Mesenchymal stem cell (in vitro differentiated cells and primary cell): ENCODE data around the gene ARHGAP4.

ENCODE experiments used
- DNase-seq: peaks from one replicate; pipeline ENCODE4 v3.0.0-alpha.2; 2013
- H2AFZ ChIP-seq: one replicate; pipeline ENCODE4 v1.6.1; 2013; ENCODE audit warnings: low read depth, mild to moderate bottlenecking, control low read depth, inconsistent platforms, low read length, moderate library complexity
- H2AK5ac ChIP-seq: 2 replicates; pipeline ENCODE4 v1.6.1; 2013; ENCODE audit warnings: low read length, moderate library complexity, mild to moderate bottlenecking, inconsistent platforms; ENCODE audit not compliant: severe bottlenecking
- H2BK120ac ChIP-seq: one replicate; pipeline ENCODE4 v1.6.1; 2013; ENCODE audit warnings: low read depth, mild to moderate bottlenecking, inconsistent platforms, low read length, moderate library complexity
- H2BK12ac ChIP-seq, 2 experiments: one replicate each; pipeline ENCODE4 v1.6.1; 2013; ENCODE audit warnings: inconsistent platforms in 2 of 2, low read length in 2 of 2, mild to moderate bottlenecking in 2 of 2, moderate library complexity in 2 of 2, control low read depth in 1 of 2
- H2BK15ac ChIP-seq: one replicate; pipeline ENCODE4 v1.6.1; 2013; ENCODE audit warnings: mild to moderate bottlenecking, low read depth, inconsistent platforms; ENCODE audit not compliant: poor library complexity, severe bottlenecking
- H2BK5ac ChIP-seq: 2 replicates; pipeline ENCODE4 v1.6.1; 2013; ENCODE audit warnings: low read depth, mild to moderate bottlenecking, low read length, control low read depth, inconsistent platforms; ENCODE audit not compliant: poor library complexity, severe bottlenecking
- H3K14ac ChIP-seq, 2 experiments: one replicate each; pipeline ENCODE4 v1.6.1; 2013; ENCODE audit warnings: inconsistent platforms in 2 of 2, low read length in 2 of 2, control low read depth in 1 of 2, mild to moderate bottlenecking in 1 of 2, moderate library complexity in 1 of 2
- H3K18ac ChIP-seq, 2 experiments: one replicate each; pipeline ENCODE4 v1.6.1; 2013; ENCODE audit warnings: inconsistent platforms in 2 of 2, low read length in 2 of 2, control low read depth in 1 of 2, low read depth in 1 of 2, mild to moderate bottlenecking in 1 of 2
- H3K23ac ChIP-seq, 2 experiments: one replicate each; pipeline ENCODE4 v1.6.1; 2013; ENCODE audit warnings: inconsistent platforms in 2 of 2, low read length in 2 of 2, mild to moderate bottlenecking in 2 of 2, moderate library complexity in 2 of 2, control low read depth in 1 of 2
- H3K27ac ChIP-seq: 2 replicates; pipeline ENCODE4 v1.5.1; 2013; ENCODE audit warnings: mild to moderate bottlenecking, moderate library complexity, low read length, control low read depth, inconsistent platforms; ENCODE audit not compliant: poor library complexity, severe bottlenecking
- H3K27me3 ChIP-seq, 2 experiments: 2 replicates each; pipeline versions ENCODE4 v1.6.1 to v1.7.0; 2013; ENCODE audit warnings: low read length in 2 of 2, mild to moderate bottlenecking in 2 of 2, moderate library complexity in 2 of 2, control low read depth in 1 of 2, inconsistent platforms in 1 of 2; ENCODE audit not compliant: control insufficient read depth in 1 of 2, insufficient read depth in 1 of 2
- H3K36me3 ChIP-seq, 2 experiments: 2 replicates each; pipeline versions ENCODE4 v1.6.1 to v1.7.0; 2013; ENCODE audit warnings: low read length in 2 of 2, control low read depth in 1 of 2, inconsistent platforms in 1 of 2, low read depth in 1 of 2, mild to moderate bottlenecking in 1 of 2; ENCODE audit not compliant: insufficient read depth in 2 of 2, control insufficient read depth in 1 of 2
- H3K4ac ChIP-seq, 2 experiments: one replicate each; pipeline ENCODE4 v1.6.1; 2013; ENCODE audit warnings: inconsistent platforms in 2 of 2, low read length in 2 of 2, mild to moderate bottlenecking in 2 of 2, moderate library complexity in 2 of 2, control low read depth in 1 of 2, low read depth in 1 of 2
- H3K4me1 ChIP-seq: 2 replicates; pipeline ENCODE4 v1.6.1; 2013; ENCODE audit warnings: low read depth, low read length, control low read depth; ENCODE audit not compliant: control insufficient read depth, insufficient read depth
- H3K4me2 ChIP-seq: 2 replicates; pipeline ENCODE4 v1.6.1; 2013; ENCODE audit warnings: low read length, mild to moderate bottlenecking, inconsistent platforms; ENCODE audit not compliant: poor library complexity, severe bottlenecking
- H3K4me3 ChIP-seq, 2 experiments: 2 replicates each; pipeline versions ENCODE4 v1.5.1 to v1.7.0; 2013; ENCODE audit warnings: low read length in 2 of 2, mild to moderate bottlenecking in 2 of 2, control low read depth in 1 of 2, low read depth in 1 of 2; ENCODE audit not compliant: insufficient read depth in 1 of 2
- H3K79me1 ChIP-seq: replicated peaks from 2 replicates; pipeline ENCODE4 v1.6.1; 2013; ENCODE audit warnings: mild to moderate bottlenecking, control low read depth, low read length, inconsistent platforms; ENCODE audit not compliant: poor library complexity, severe bottlenecking
- H3K9ac ChIP-seq: 2 replicates; pipeline ENCODE4 v1.7.0; 2013; ENCODE audit warnings: mild to moderate bottlenecking, low read length, moderate library complexity
- H3K9me3 ChIP-seq: 2 replicates; pipeline ENCODE4 v1.7.0; 2013; ENCODE audit warnings: mild to moderate bottlenecking, low read length; ENCODE audit not compliant: control insufficient read depth
- H4K8ac ChIP-seq: one replicate; pipeline ENCODE4 v1.6.1; 2013; ENCODE audit warnings: inconsistent platforms, mild to moderate bottlenecking, low read length, moderate library complexity
- H4K91ac ChIP-seq: one replicate; pipeline ENCODE4 v1.6.1; 2013; ENCODE audit warnings: mild to moderate bottlenecking, low read length, inconsistent platforms
- WGBS: methylation state at CpG from one replicate; pipeline ENCODE4 v1.1.7; 2013; ENCODE audit warnings: mixed read lengths; 5-methylcytosine and 5-hydroxymethylcytosine counted together

The ARHGAP4 gene

GRCh38 chrX:153961292-153961691 lies 35.2 kb upstream of the ARHGAP4 start:
- peaks cover 70 to 86% of the 10 kb centered on the region in 2 experiments for H3K36me3 ChIP-seq
- H2BK15ac ChIP-seq, result no peak overlapping the region
- no peak overlapping the region for H3K18ac ChIP-seq
- no peak overlapping the region for H3K23ac ChIP-seq
- H3K79me1 ChIP-seq, result peaks cover 15% of the 10 kb centered on the region
- H2AK5ac ChIP-seq, result no peak overlapping the region
- H4K8ac ChIP-seq, result no peak overlapping the region
- no peak overlapping the region for H3K9ac ChIP-seq
- WGBS, result over 99% methylated on average over 10 of the region's 11 CpGs
- peaks cover 0 to 4% of the 10 kb centered on the region in 2 experiments for H3K27me3 ChIP-seq
- peaks cover 9% of the 10 kb centered on the region for H3K4me1 ChIP-seq
- H3K4ac ChIP-seq, result no peak overlapping the region
- H3K9me3 ChIP-seq, result no peaks in the 10 kb centered on the region
- no peak overlapping the region for H3K14ac ChIP-seq
- no peak for DNase-seq
- H4K91ac ChIP-seq, result no peak overlapping the region
- H3K4me3 ChIP-seq, result no peak overlapping the region
- no peak overlapping the region for H3K4me2 ChIP-seq
- no peak overlapping the region for H2BK5ac ChIP-seq
- H2AFZ ChIP-seq, result no peak overlapping the region
- no peak overlapping the region for H2BK120ac ChIP-seq
- H2BK12ac ChIP-seq, result no peak overlapping the region
- H3K27ac ChIP-seq, result no peak overlapping the region

GRCh38 chrX:153960786-153961185 lies 34.7 kb upstream of the ARHGAP4 start:
- H2BK5ac ChIP-seq, result no peak overlapping the region
- H3K18ac ChIP-seq, result no peak overlapping the region
- peaks cover 4% of the 10 kb centered on the region for H3K4me1 ChIP-seq
- H2AK5ac ChIP-seq, result no peak overlapping the region
- no peak overlapping the region for H4K8ac ChIP-seq
- no peak overlapping the region for H2BK12ac ChIP-seq
- no peak overlapping the region for H3K4ac ChIP-seq
- H3K14ac ChIP-seq, result no peak overlapping the region
- H2BK120ac ChIP-seq, result no peak overlapping the region
- H3K4me2 ChIP-seq, result no peak overlapping the region
- H3K27ac ChIP-seq, result no peak overlapping the region
- H3K4me3 ChIP-seq, result no peak overlapping the region
- WGBS, result 98% methylated on average over 22 of the region's 22 CpGs
- H4K91ac ChIP-seq, result no peak overlapping the region
- H3K23ac ChIP-seq, result no peak overlapping the region
- H3K79me1 ChIP-seq, result peaks cover 15% of the 10 kb centered on the region
- H3K36me3 ChIP-seq, result peaks cover 75 to 91% of the 10 kb centered on the region in 2 experiments
- no peak overlapping the region for H3K9ac ChIP-seq
- no peak overlapping the region for H2AFZ ChIP-seq
- DNase-seq, result no peak
- H3K9me3 ChIP-seq, result no peaks in the 10 kb centered on the region
- no peak overlapping the region for H2BK15ac ChIP-seq
- H3K27me3 ChIP-seq, result peaks cover 0 to 4% of the 10 kb centered on the region in 2 experiments

DNA sequence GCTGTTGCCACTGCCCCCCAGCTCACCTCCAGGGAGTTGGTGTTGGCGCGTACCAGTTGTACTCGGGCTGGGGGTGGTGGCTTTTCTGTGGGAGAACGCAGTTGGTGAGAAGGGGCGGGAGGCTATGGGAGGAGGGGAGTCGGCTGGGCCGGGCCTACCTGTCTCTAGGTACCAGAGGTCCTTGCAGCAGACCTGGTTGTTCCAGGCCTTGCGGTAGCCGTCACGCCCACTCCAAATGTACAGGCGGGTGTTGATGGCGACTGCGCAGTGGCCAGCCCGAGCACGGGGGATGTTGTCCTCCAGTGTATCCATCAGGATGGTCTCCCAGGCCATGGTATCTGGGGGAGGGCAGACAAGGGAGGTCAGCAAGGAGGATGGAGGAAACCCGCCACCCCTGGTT lies 34.0 kb upstream of the ARHGAP4 start:
- Histone ChIP-seq H3K18ac (no peak overlapping the region), H2BK12ac (no peak overlapping the region), H3K14ac (no peak overlapping the region), H4K91ac (no peak overlapping the region), H2BK5ac (no peak overlapping the region), H3K9me3 (no peaks in the 10 kb centered on the region), H3K4me3 (no peak overlapping the region), H2AK5ac (no peak overlapping the region), H3K23ac (no peak overlapping the region), H3K36me3 (peaks cover 82 to 94% of the 10 kb centered on the region in 2 experiments), H3K4me2 (no peak overlapping the region), H2BK15ac (no peak overlapping the region), H2AFZ (no peak overlapping the region), H3K4me1 (no peaks in the 10 kb centered on the region), H2BK120ac (no peak overlapping the region), H3K27me3 (peaks cover 0 to 4% of the 10 kb centered on the region in 2 experiments), H3K4ac (no peak overlapping the region), H3K79me1 (peaks cover 15% of the 10 kb centered on the region), H3K9ac (no peak overlapping the region), H4K8ac (no peak overlapping the region), H3K27ac (no peak overlapping the region)
- 100% methylated on average over 7 of the region's 16 CpGs for WGBS
- DNase-seq, result no peak

DNA sequence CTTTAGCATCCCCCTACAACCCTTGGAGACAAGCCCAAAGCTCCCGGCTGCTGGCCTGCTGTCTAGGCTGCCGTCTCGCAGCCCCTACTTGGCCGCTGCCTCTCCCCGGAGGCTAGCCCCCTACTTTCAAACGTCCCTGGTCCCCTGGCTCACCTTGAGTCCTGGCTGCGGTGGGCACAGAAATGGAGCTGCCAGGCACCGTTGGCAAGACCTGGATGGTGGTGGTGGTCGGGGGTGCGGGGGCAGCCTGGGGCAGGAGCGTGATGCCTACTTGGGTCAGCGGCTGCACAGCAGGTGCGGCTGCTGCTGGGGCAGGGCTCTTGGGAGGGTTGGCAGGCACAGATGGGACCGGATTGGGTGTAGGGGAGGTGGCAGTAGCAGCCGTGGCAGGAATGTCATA lies 33.6 kb upstream of the ARHGAP4 start:
- no peak overlapping the region for H2BK12ac ChIP-seq
- H3K36me3 ChIP-seq, result peaks cover 85 to 98% of the 10 kb centered on the region in 2 experiments
- H3K4ac ChIP-seq, result no peak overlapping the region
- H3K4me2 ChIP-seq, result no peak overlapping the region
- no peak overlapping the region for H4K8ac ChIP-seq
- no peak overlapping the region for H2AFZ ChIP-seq
- no peak overlapping the region for H2BK15ac ChIP-seq
- peaks cover 15% of the 10 kb centered on the region for H3K79me1 ChIP-seq
- H2BK5ac ChIP-seq, result no peak overlapping the region
- H2AK5ac ChIP-seq, result no peak overlapping the region
- no peak overlapping the region for H3K14ac ChIP-seq
- H2BK120ac ChIP-seq, result no peak overlapping the region
- H3K27ac ChIP-seq, result no peak overlapping the region
- no peak overlapping the region for H4K91ac ChIP-seq
- H3K27me3 ChIP-seq, result peaks cover 0 to 4% of the 10 kb centered on the region in 2 experiments
- H3K9ac ChIP-seq, result no peak overlapping the region
- no peak for DNase-seq
- H3K4me3 ChIP-seq, result no peak overlapping the region
- WGBS, result 99% methylated on average over 12 of the region's 15 CpGs
- H3K9me3 ChIP-seq, result no peaks in the 10 kb centered on the region
- H3K4me1 ChIP-seq, result no peaks in the 10 kb centered on the region
- H3K23ac ChIP-seq, result no peak overlapping the region
- H3K18ac ChIP-seq, result no peak overlapping the region
